Sigmoid colon (tissue), 7 donors: ENCODE measurements around the gene DZANK1. TPM values are rescaled to one million over a fixed set of nuclear protein-coding genes. Genes with fewer than 3 reads are reported as not detected.

Experiments
- DNase-seq: peaks from one replicate; pipeline ENCODE4 v3.0.0-alpha.2; 2019
- H3K27ac ChIP-seq, 4 donors: fragments of 200-600 bp; sonication (generic); one replicate each; pipeline ENCODE4 v1.5.1; 2016 to 2019; ENCODE audit warnings: mild to moderate bottlenecking in 1 of 4
- H3K27me3 ChIP-seq, 3 donors: fragments of 200-600 bp; sonication (generic); one replicate each; pipeline ENCODE4 v1.5.1; 2019; ENCODE audit warnings: mild to moderate bottlenecking in 1 of 3
- H3K36me3 ChIP-seq, 4 donors: fragments of 200-600 bp; sonication (generic); one replicate each; pipeline ENCODE4 v1.5.1; 2016 to 2019
- H3K4me1 ChIP-seq, 4 donors: fragments of 200-600 bp; sonication (generic); one replicate each; pipeline ENCODE4 v1.5.1; 2017 to 2019
- H3K4me3 ChIP-seq, 4 donors: fragments of 200-600 bp; sonication (generic); one replicate each; pipeline ENCODE4 v1.5.1; 2017 to 2019; ENCODE audit warnings: mild to moderate bottlenecking in 2 of 4, moderate library complexity in 1 of 4
- H3K9me3 ChIP-seq, 4 donors: fragments of 200-600 bp in 3 of 4; sonication (generic) in 3 of 4; one replicate each; pipeline versions ENCODE4 v1.5.1 to v1.6.1; 2013 to 2019
- CTCF ChIP-seq, 4 experiments: fragments of 450-650 bp in 3 of 4; fragments of 200-600 bp in 1 of 4; IDR thresholded peaks; one replicate each; pipeline ENCODE4 v1.5.1; 2016 to 2019; ENCODE audit warnings: antibody characterized with exemption in 4 of 4, mild to moderate bottlenecking in 3 of 4, moderate library complexity in 2 of 4
- EP300 ChIP-seq, 4 donors: sonication (generic); formaldehyde crosslinking; IDR thresholded peaks; one replicate each; pipeline ENCODE4 v1.6.1; 2017; ENCODE audit warnings: antibody characterized with exemption in 4 of 4
- POLR2A ChIP-seq, 2 donors: fragments of 450-650 bp; IDR thresholded peaks; one replicate each; pipeline ENCODE4 v1.6.1; 2016; ENCODE audit warnings: antibody characterized with exemption in 2 of 2, mild to moderate bottlenecking in 2 of 2, moderate library complexity in 2 of 2
- POLR2AphosphoS5 ChIP-seq, 4 donors: sonication (generic); formaldehyde crosslinking; IDR thresholded peaks; one replicate each; pipeline ENCODE4 v1.6.1; 2017; ENCODE audit warnings: antibody characterized with exemption in 4 of 4
- WGBS, 2 donors: extraction: QIAGEN DNeasy Blood & Tissue Kit; methylation state at CpG; one replicate each; pipeline ENCODE4 v1.1.7; 2013; 5-methylcytosine and 5-hydroxymethylcytosine counted together
- intact Hi-C: fragments of 100-400 bp; cut with DNase I; formaldehyde crosslinking; loops from one replicate; pipeline ENCODE4 v1.15.1; 2023
- polyA plus RNA-seq, 3 donors: library from polyadenylated mRNA; stranded (reverse); fragments of 200-250 nt; gene quantifications; one replicate each; pipeline ENCODE4 v1.2.3, GENCODE V29; 2013
- total RNA-seq, 4 donors: library from RNA; depleted of rRNA; stranded (reverse); fragments of >200 nt; gene quantifications; one replicate each; pipeline ENCODE4 v1.1.0, GENCODE V29; 2016
- donor health status: healthy with polysubstance abuse.
- donor health status: Bipolar disorder and iron deficiency.
- donor health status: healthy.

The DZANK1 gene
- total and polyA plus RNA-seq, 7 donors = 0.69 to 4.2 (median 1.9) TPM

DNA sequence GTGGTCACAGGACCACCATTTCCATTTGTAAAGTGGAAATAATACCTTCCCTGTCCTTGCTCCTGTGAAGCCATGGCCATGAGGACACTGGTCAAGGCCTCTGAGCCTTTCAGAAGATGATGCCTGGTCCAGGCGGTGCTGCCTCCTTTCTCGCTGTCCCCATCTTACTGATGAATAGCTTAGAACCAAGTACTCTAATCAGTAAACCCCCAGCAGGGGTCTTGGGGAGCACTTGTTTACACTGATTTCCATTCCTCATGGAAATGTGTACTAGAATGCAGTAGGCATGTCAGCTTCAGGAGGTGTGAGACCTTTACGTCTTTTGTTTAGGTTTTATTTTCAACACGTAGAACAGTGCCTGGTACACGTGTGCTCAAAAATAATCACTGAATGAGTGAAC is 75.1 kb downstream of the DZANK1 start:
- no peak overlapping the region for H3K27ac ChIP-seq
- TF ChIP-seq CTCF (IDR thresholded peaks at IDR 0.05) (no peak), POLR2AphosphoS5 (IDR thresholded peaks at IDR 0.05) (no peak), POLR2A (IDR thresholded peaks at IDR 0.05) (no peak), EP300 (IDR thresholded peaks at IDR 0.05) (no peak)
- WGBS, 2 donors = 78 to 87% methylated on average over 5 of the region's 5 CpGs

DNA sequence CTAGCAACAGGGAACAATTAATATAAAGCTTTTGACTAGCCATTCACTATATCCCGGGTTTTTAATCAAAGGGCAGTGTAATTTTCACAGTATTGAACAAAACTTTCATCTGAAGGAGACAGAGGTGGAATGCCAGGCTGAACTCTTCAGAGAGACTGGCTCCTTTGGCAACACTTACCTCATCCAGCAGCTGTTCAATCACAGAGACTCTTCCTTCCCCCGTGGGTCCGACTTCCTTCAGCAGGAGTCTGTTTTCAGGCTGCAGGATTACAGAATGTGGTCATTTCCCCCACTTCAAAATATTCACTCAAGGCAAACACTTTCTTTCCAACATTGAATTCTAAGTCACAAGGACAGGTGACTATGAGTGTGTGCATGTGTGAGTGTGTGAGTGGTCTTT is 76.6 kb downstream of the DZANK1 start:
- TF ChIP-seq POLR2A (IDR thresholded peaks at IDR 0.05) (no peak), EP300 (IDR thresholded peaks at IDR 0.05) (no peak), CTCF (IDR thresholded peaks at IDR 0.05) (no peak), POLR2AphosphoS5 (IDR thresholded peaks at IDR 0.05) (no peak)
- Histone ChIP-seq H3K27me3 (no peaks in the 10 kb centered on the region), H3K36me3 (peaks cover 0 to 4% (median 0%) of the 10 kb centered on the region in 4 donors), H3K9me3 (no peaks in the 10 kb centered on the region), H3K27ac (no peak overlapping the region), H3K4me3 (no peak overlapping the region), H3K4me1 (no peaks in the 10 kb centered on the region)
- 65 to 74% methylated on average over 3 of the region's 3 CpGs for WGBS, 2 donors
- DNase-seq = no peak
- intact Hi-C loops = no loop called here

More for the DNA sequence above, 75.1 kb downstream of the DZANK1 start:
- Histone ChIP-seq H3K9me3 (no peaks in the 10 kb centered on the region), H3K36me3 (peaks cover 0 to 4% (median 0%) of the 10 kb centered on the region in 4 donors), H3K27me3 (no peaks in the 10 kb centered on the region), H3K4me3 (no peak overlapping the region), H3K4me1 (no peaks in the 10 kb centered on the region)
- intact Hi-C loops = no loop called here
- no peak for DNase-seq

GRCh38 chr20:18388860-18389259 is 78.0 kb downstream of the DZANK1 start:
- TF ChIP-seq CTCF (IDR thresholded peaks at IDR 0.05) (no peak), POLR2AphosphoS5 (IDR thresholded peaks at IDR 0.05) (no peak), EP300 (IDR thresholded peaks at IDR 0.05) (no peak), POLR2A (IDR thresholded peaks at IDR 0.05) (no peak)
- Histone ChIP-seq H3K4me1 (no peaks in the 10 kb centered on the region), H3K36me3 (peaks cover 0 to 4% (median 0%) of the 10 kb centered on the region in 4 donors), H3K27me3 (no peaks in the 10 kb centered on the region), H3K9me3 (no peaks in the 10 kb centered on the region), H3K4me3 (no peak overlapping the region), H3K27ac (no peak overlapping the region)
- WGBS, 2 donors = 70 to 84% methylated on average over 6 of the region's 6 CpGs
- DNase-seq = no peak
- intact Hi-C loops = no loop called here

DNA sequence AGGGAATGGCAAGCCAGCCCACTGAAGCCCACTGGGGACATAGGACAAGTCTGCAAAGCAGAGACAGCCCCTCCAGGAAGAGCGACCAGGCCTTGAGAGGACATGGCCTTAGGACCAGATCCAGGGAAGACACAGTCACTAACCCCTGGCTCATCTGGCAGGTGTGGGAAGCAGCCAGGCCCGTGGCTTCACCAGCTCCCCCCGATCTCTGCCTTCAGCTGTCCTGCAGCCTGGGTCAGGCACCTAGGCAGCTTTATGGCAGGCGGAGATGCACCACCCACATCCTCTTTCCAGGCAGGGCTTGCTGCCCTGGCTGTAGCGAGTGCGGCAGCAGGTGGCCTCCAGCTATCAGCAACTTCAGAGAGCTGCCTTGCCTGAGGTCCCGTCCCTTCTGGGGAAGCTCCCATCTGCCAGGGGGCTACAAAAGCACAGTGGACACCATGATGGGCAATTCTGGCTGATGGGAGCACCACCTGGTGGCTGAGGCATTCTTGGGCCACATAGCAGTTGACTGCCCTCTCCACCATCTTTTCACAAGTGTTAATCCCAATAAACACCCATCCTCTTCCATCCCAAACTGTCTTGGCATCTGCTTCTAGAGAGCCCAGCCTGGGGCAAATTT is 85.8 kb downstream of the DZANK1 start:
- WGBS, 2 donors = 77 to 80% methylated on average over 7 of the region's 7 CpGs
- Histone ChIP-seq H3K27me3 (no peaks in the 10 kb centered on the region), H3K4me3 (no peak overlapping the region), H3K27ac (no peak overlapping the region), H3K4me1 (no peaks in the 10 kb centered on the region), H3K9me3 (no peaks in the 10 kb centered on the region), H3K36me3 (no peaks in the 10 kb centered on the region)
- TF ChIP-seq EP300 (IDR thresholded peaks at IDR 0.05) = no peak
- no peak for TF ChIP-seq CTCF (IDR thresholded peaks at IDR 0.05)
- no peak for TF ChIP-seq POLR2AphosphoS5 (IDR thresholded peaks at IDR 0.05)
- DNase-seq = no peak
- intact Hi-C loops = no loop called here
